ENCODE results near the gene PFN3.

PFN3 gene

GRCh38 chr5:177358370-177358819, 42.1 kb downstream of the PFN3 start:
- peak overlapping the region; percentile 69; the same call in 1 of the 2 replicates for H2AFZ ChIP-seq (ENCODE audit: low read depth, low read length)
- DNase-seq (no peak), ATAC-seq (ENCODE audit: insufficient read depth, low read depth) (peak; percentile 2; the same call in 1 of the 3 replicates)
- no peaks in the 10 kb centered on the region for H4K20me1 ChIP-seq (ENCODE audit: insufficient read depth, low read length)
- H3K4me3 ChIP-seq (ENCODE audit: low read depth in 1 of 2, low read length in 2 of 2) = peak overlapping the region in 1 of 2 experiments; percentile 67; a peak in 2 of 4 replicates
- no peaks in the 10 kb centered on the region for H3K27me3 ChIP-seq (ENCODE audit: insufficient read depth, low read length, poor library complexity)
- no peaks in the 10 kb centered on the region for H3K36me3 ChIP-seq (ENCODE audit: insufficient read depth, low read length)
- H3K79me2 ChIP-seq (ENCODE audit: insufficient read depth, low read length) = no peaks in the 10 kb centered on the region
- peak overlapping the region; percentile 65 for H3K27ac ChIP-seq (ENCODE audit: low read length)
- H3K4me1 ChIP-seq (ENCODE audit: insufficient read depth, low read length) = peaks cover 31% of the 10 kb centered on the region
- H3K9ac ChIP-seq (ENCODE audit: low read depth, low read length) = peak overlapping the region; percentile 58
- peak overlapping the region; percentile 93 for H3K4me2 ChIP-seq (ENCODE audit: insufficient read depth, low read length)
- no peaks in the 10 kb centered on the region for H3K9me3 ChIP-seq (ENCODE audit: insufficient read depth, low read length, severe bottlenecking)
- TF ChIP-seq CTCF (IDR thresholded peaks at IDR 0.05; ENCODE audit: borderline replicate concordance, extremely low read depth, low read length, poor library complexity, severe bottlenecking) (no peak), EZH2 (IDR thresholded peaks at IDR 0.05; ENCODE audit: borderline replicate concordance, low read depth, low read length, severe bottlenecking) (no peak)

DNA sequence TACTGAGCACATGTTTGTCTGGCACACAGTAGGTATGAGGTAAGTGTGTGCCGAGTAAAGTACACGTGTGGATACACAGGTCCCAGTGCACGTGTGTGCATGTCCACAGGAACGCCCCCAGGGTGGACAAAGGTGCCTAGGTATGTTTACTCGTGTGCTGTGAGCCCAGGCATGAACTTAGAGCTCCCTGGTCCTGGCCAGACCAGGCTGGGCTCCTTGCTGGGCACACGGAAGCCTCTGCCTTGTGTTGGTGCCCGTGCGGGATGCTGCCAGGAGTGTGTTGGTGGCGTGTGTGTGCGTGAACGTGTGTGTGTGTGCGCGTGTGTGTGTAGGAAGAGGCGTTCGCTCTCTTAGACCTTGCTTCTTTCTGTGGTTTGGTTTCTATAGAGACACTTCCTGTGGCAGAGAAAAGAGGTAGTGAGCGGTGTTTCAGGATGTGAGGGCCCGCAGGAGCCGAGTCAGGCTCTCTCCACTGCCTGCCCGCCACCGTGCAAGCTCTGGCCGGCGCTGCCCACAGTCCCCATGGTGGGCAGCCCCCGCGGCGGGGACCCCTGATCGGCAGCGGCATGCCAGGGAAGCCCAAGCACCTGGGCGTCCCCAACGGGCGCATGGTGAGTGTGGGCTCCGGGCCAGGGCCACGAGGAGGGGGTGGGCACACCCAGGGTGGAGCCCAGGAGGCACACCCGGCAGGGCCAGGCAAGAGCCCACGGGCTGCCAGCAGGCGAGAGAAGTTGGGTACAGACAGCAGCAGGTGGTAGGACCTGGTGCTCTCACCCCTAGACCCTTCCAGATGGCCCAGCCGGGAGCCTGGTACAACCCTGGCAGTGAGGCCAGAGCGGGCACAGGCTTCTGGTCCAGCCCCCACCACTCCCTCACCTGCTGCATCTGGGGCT, 42.8 kb downstream of the PFN3 start, which contains the start of gene RGS14:
TSS of gene RGS14 (plus strand) at position 466 of the 893 bp plus-strand sequence. CDS start at position 567, 101 bp downstream.
- Histone ChIP-seq H3K27me3 (ENCODE audit: insufficient read depth, low read length, poor library complexity) (no peaks in the 10 kb centered on the region), H3K4me2 (ENCODE audit: insufficient read depth, low read length) (peak within 1 kb of the TSS; percentile 93), H3K9ac (ENCODE audit: low read depth, low read length) (peak within 1 kb of the TSS; percentile 58), H3K27ac (ENCODE audit: low read length) (peak within 1 kb of the TSS; percentile 65), H3K36me3 (ENCODE audit: insufficient read depth, low read length) (no peaks in the 10 kb centered on the region), H3K9me3 (ENCODE audit: insufficient read depth, low read length, severe bottlenecking) (no peaks in the 10 kb centered on the region), H4K20me1 (ENCODE audit: insufficient read depth, low read length) (no peaks in the 10 kb centered on the region), H3K4me3 (ENCODE audit: low read depth in 1 of 2, low read length in 2 of 2) (peak within 1 kb of the TSS; percentile 18 to 67; a peak in 3 of 4 replicates), H3K4me1 (ENCODE audit: insufficient read depth, low read length) (peaks cover 27% of the 10 kb centered on the region), H2AFZ (ENCODE audit: low read depth, low read length) (peak within 1 kb of the TSS; percentile 69; the same call in 1 of the 2 replicates), H3K79me2 (ENCODE audit: insufficient read depth, low read length) (no peaks in the 10 kb centered on the region)
- peak; percentile 82 for DNase-seq
- TF ChIP-seq EZH2 (IDR thresholded peaks at IDR 0.05; ENCODE audit: borderline replicate concordance, low read depth, low read length, severe bottlenecking) (no peak), CTCF (IDR thresholded peaks at IDR 0.05; ENCODE audit: borderline replicate concordance, extremely low read depth, low read length, poor library complexity, severe bottlenecking) (no peak)
- peak; percentile 97 for ATAC-seq (ENCODE audit: insufficient read depth, low read depth)

- Histone ChIP-seq H3K79me2 (ENCODE audit: insufficient read depth, low read length) (no peaks in the 10 kb centered on the region), H3K9ac (ENCODE audit: low read depth, low read length) (peak overlapping the region; percentile 58; the same call in 1 of the 2 replicates), H3K4me2 (ENCODE audit: insufficient read depth, low read length) (peak overlapping the region; percentile 93), H3K27ac (ENCODE audit: low read length) (peak overlapping the region; percentile 57; the same call in 1 of the 2 replicates), H3K27me3 (ENCODE audit: insufficient read depth, low read length, poor library complexity) (no peaks in the 10 kb centered on the region), H3K4me1 (ENCODE audit: insufficient read depth, low read length) (peaks cover 30% of the 10 kb centered on the region), H3K4me3 (ENCODE audit: low read depth in 1 of 2, low read length in 2 of 2) (peak overlapping the region in 1 of 2 experiments; percentile 67; a peak in 2 of 4 replicates), H4K20me1 (ENCODE audit: insufficient read depth, low read length) (no peaks in the 10 kb centered on the region), H3K9me3 (ENCODE audit: insufficient read depth, low read length, severe bottlenecking) (no peaks in the 10 kb centered on the region), H2AFZ (ENCODE audit: low read depth, low read length) (no peak overlapping the region), H3K36me3 (ENCODE audit: insufficient read depth, low read length) (no peaks in the 10 kb centered on the region)
- TF ChIP-seq CTCF (IDR thresholded peaks at IDR 0.05; ENCODE audit: borderline replicate concordance, extremely low read depth, low read length, poor library complexity, severe bottlenecking) (no peak), EZH2 (IDR thresholded peaks at IDR 0.05; ENCODE audit: borderline replicate concordance, low read depth, low read length, severe bottlenecking) (no peak)
- ATAC-seq (ENCODE audit: insufficient read depth, low read depth) (no peak), DNase-seq (no peak)
These were observed 43.4 kb downstream of the PFN3 start for GRCh38 chr5:177357146-177357458.
